SK-N-SH (cell line): ENCODE measurements around the gene CHEK2.

Experiments used
- EP300 ChIP-seq, 2 experiments: IDR thresholded peaks; 2 replicates each; pipeline versions ENCODE4 v1.4.0 to v1.6.1; 2012; ENCODE audit warnings: borderline replicate concordance in 1 of 2, low read depth in 1 of 2, low read length in 1 of 2
- GABPA ChIP-seq: IDR thresholded peaks from 2 replicates; pipeline ENCODE4 v1.4.0; 2012; ENCODE audit warnings: low read depth, mild to moderate bottlenecking
- MXI1 ChIP-seq: IDR thresholded peaks from 2 replicates; pipeline ENCODE4 v1.6.1; 2012; ENCODE audit warnings: mild to moderate bottlenecking, low read depth, low read length, improper control_type of control experiment
- TCF12 ChIP-seq: IDR thresholded peaks from 2 replicates; pipeline ENCODE4 v1.4.0; 2012
- TF ChIP-seq, protein P1 (sequence below): fragments of 200-600 bp; sonication (generic); IDR thresholded peaks from 2 replicates; pipeline ENCODE4 v1.6.1; 2017; ENCODE audit warnings: antibody characterized with exemption, mild to moderate bottlenecking, moderate library complexity

DNA sequence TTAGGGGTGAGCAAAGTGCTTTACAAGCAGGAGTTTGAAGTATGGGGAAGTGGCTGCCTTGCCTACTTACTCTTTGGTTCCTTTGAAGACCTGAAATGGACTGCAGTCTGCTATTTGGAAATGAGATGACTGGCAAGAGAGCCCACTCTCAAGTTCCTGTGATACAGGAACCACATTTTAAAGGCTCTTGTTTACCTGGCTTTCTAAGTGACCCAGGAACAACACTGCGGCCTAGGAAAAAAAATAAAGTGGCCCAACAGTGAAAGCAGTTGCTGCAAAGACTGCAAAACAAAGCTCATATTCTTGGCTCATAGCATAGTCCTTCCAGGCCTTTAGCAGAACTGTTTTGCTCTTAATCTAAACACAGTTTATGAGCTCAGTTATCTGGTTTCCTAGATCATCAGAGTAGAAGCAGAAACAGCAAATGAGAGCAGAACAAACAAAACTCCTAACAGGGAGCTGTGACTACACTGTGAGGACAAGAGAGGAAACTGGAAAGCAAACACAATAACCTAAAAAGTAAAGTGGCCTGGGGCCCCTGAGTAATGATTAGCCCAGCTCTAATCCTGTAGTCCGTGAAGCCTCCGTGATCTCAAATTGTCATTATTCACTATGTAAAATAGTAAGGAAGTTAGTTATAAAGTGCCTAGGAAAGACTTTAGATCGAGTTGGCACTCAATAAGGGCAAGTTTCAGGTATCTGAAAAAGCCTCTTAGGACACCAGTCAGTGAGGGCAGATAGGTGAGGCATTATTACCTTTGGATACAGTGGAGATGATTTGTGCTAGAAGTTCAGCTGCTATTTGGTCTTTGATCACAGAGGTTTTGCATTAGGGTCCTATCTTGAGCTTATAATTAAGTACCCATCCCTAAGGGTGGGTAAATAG is 42.4 kb upstream of the CHEK2 start:
- no peak for TF ChIP-seq EP300 (IDR thresholded peaks at IDR 0.05; ENCODE audit: borderline replicate concordance in 1 of 2, low read depth in 1 of 2, low read length in 1 of 2)
- TF ChIP-seq, protein P1, sequence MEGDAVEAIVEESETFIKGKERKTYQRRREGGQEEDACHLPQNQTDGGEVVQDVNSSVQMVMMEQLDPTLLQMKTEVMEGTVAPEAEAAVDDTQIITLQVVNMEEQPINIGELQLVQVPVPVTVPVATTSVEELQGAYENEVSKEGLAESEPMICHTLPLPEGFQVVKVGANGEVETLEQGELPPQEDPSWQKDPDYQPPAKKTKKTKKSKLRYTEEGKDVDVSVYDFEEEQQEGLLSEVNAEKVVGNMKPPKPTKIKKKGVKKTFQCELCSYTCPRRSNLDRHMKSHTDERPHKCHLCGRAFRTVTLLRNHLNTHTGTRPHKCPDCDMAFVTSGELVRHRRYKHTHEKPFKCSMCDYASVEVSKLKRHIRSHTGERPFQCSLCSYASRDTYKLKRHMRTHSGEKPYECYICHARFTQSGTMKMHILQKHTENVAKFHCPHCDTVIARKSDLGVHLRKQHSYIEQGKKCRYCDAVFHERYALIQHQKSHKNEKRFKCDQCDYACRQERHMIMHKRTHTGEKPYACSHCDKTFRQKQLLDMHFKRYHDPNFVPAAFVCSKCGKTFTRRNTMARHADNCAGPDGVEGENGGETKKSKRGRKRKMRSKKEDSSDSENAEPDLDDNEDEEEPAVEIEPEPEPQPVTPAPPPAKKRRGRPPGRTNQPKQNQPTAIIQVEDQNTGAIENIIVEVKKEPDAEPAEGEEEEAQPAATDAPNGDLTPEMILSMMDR: no peak
- no peak for TF ChIP-seq MXI1
- no peak for TF ChIP-seq TCF12
- TF ChIP-seq GABPA: no peak
